GM23338 (cell line): ENCODE results near the gene SLC25A26.

Experiments used
- CREB1 ChIP-seq: fragments of 250-450 bp; sonication (Bioruptor Pico); IDR thresholded peaks from 2 replicates; pipeline ENCODE4 v1.5.0; 2020; ENCODE audit warnings: low read depth, mild to moderate bottlenecking, moderate library complexity
- EZH2 ChIP-seq: fragments of 200-600 bp; sonication (generic); IDR thresholded peaks from one replicate; pipeline ENCODE4 v1.8.0; 2017; ENCODE audit warnings: antibody characterized with exemption, mild to moderate bottlenecking, low read depth; ENCODE audit not compliant: unreplicated experiment
- EZH2phosphoT487 ChIP-seq: fragments of 200-600 bp; sonication (generic); IDR thresholded peaks from one replicate; pipeline ENCODE4 v1.8.1; 2018; ENCODE audit warnings: antibody characterized with exemption; ENCODE audit not compliant: unreplicated experiment
- JUNB ChIP-seq: IDR thresholded peaks from one replicate; pipeline ENCODE4 v1.6.1; 2016; ENCODE audit warnings: antibody characterized with exemption; ENCODE audit not compliant: unreplicated experiment
- NANOG ChIP-seq: IDR thresholded peaks from 2 replicates; pipeline ENCODE4 v1.6.1; 2016; ENCODE audit warnings: antibody characterized with exemption, borderline replicate concordance
- POLR2AphosphoS5 ChIP-seq: IDR thresholded peaks from 2 replicates; pipeline ENCODE4 v1.6.1; 2016; ENCODE audit warnings: antibody characterized with exemption, low read depth
- ZNF331 ChIP-seq: fragments of 250-450 bp; sonication (Bioruptor Pico); IDR thresholded peaks from 2 replicates; pipeline ENCODE4 v1.5.0; 2020; ENCODE audit warnings: low read depth, mild to moderate bottlenecking, moderate library complexity
- TF ChIP-seq, protein P1 (sequence below), 2 experiments: fragments of 200-600 bp in 1 of 2; sonication (generic) in 1 of 2; conservative IDR thresholded peaks; 2 replicates each; pipeline versions ENCODE4 v1.5.1 to v1.6.1; 2016 to 2017; ENCODE audit warnings: antibody characterized with exemption in 2 of 2, low read depth in 2 of 2, mild to moderate bottlenecking in 2 of 2, moderate library complexity in 1 of 2
- TF ChIP-seq, protein P2 (sequence below): IDR thresholded peaks from one replicate; pipeline ENCODE4 v1.6.1; 2018; ENCODE audit warnings: antibody characterized with exemption; ENCODE audit not compliant: unreplicated experiment

DNA sequence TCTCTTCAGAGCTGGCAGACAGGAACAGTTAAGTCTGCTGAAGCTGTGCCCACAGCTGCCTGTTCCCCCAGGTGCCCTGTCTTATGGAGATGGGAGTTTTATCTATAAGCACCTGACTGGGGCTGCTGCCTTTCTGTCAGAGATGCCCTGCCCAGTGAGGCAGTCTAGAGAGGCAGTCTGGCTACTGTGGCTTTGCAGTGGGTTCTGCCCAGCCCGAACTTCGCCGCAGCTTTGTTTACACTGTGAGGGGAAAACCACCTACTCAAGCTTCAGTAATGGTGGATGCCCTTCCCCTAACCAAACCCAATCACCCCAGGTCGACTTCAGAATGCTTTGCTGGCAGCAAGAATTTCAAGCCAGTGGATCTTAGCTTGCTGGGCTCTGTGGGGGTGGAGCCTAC, 91.2 kb downstream of the SLC25A26 start:
- TF ChIP-seq, protein P1, sequence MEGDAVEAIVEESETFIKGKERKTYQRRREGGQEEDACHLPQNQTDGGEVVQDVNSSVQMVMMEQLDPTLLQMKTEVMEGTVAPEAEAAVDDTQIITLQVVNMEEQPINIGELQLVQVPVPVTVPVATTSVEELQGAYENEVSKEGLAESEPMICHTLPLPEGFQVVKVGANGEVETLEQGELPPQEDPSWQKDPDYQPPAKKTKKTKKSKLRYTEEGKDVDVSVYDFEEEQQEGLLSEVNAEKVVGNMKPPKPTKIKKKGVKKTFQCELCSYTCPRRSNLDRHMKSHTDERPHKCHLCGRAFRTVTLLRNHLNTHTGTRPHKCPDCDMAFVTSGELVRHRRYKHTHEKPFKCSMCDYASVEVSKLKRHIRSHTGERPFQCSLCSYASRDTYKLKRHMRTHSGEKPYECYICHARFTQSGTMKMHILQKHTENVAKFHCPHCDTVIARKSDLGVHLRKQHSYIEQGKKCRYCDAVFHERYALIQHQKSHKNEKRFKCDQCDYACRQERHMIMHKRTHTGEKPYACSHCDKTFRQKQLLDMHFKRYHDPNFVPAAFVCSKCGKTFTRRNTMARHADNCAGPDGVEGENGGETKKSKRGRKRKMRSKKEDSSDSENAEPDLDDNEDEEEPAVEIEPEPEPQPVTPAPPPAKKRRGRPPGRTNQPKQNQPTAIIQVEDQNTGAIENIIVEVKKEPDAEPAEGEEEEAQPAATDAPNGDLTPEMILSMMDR (conservative IDR thresholded peaks at IDR 0.05; ENCODE audit: low read depth in 2 of 2) = no peak
- TF ChIP-seq POLR2AphosphoS5 = no peak
- TF ChIP-seq EZH2 = no peak
- TF ChIP-seq, protein P2, sequence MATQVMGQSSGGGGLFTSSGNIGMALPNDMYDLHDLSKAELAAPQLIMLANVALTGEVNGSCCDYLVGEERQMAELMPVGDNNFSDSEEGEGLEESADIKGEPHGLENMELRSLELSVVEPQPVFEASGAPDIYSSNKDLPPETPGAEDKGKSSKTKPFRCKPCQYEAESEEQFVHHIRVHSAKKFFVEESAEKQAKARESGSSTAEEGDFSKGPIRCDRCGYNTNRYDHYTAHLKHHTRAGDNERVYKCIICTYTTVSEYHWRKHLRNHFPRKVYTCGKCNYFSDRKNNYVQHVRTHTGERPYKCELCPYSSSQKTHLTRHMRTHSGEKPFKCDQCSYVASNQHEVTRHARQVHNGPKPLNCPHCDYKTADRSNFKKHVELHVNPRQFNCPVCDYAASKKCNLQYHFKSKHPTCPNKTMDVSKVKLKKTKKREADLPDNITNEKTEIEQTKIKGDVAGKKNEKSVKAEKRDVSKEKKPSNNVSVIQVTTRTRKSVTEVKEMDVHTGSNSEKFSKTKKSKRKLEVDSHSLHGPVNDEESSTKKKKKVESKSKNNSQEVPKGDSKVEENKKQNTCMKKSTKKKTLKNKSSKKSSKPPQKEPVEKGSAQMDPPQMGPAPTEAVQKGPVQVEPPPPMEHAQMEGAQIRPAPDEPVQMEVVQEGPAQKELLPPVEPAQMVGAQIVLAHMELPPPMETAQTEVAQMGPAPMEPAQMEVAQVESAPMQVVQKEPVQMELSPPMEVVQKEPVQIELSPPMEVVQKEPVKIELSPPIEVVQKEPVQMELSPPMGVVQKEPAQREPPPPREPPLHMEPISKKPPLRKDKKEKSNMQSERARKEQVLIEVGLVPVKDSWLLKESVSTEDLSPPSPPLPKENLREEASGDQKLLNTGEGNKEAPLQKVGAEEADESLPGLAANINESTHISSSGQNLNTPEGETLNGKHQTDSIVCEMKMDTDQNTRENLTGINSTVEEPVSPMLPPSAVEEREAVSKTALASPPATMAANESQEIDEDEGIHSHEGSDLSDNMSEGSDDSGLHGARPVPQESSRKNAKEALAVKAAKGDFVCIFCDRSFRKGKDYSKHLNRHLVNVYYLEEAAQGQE = no peak
- no peak for TF ChIP-seq EZH2phosphoT487
- no peak for TF ChIP-seq JUNB
- no peak for TF ChIP-seq ZNF331 (CRISPR knock-in tag)
- no peak for TF ChIP-seq CREB1 (CRISPR knock-in tag)
- no peak for TF ChIP-seq NANOG
